22Rv1 (cell line): ENCODE measurements around the gene INO80.

ENCODE experiments used
- ZFX ChIP-seq: fragments of 450-650 bp; IDR thresholded peaks from 2 replicates; pipeline ENCODE4 v1.6.1; 2017; ENCODE audit warnings: antibody characterized with exemption, borderline replicate concordance
- TF ChIP-seq, protein P1 (sequence below): fragments of 450-650 bp; IDR thresholded peaks from 2 replicates; pipeline ENCODE4 v1.5.1; 2017; ENCODE audit warnings: mild to moderate bottlenecking

DNA sequence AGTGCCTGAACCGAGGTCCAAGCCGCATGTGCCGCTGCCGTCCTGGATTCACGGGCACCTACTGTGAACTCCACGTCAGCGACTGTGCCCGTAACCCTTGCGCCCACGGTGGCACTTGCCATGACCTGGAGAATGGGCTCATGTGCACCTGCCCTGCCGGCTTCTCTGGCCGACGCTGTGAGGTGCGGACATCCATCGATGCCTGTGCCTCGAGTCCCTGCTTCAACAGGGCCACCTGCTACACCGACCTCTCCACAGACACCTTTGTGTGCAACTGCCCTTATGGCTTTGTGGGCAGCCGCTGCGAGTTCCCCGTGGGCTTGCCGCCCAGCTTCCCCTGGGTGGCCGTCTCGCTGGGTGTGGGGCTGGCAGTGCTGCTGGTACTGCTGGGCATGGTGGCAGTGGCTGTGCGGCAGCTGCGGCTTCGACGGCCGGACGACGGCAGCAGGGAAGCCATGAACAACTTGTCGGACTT lies 179.8 kb downstream of the INO80 start:
- TF ChIP-seq ZFX = no peak
- TF ChIP-seq, protein P1, sequence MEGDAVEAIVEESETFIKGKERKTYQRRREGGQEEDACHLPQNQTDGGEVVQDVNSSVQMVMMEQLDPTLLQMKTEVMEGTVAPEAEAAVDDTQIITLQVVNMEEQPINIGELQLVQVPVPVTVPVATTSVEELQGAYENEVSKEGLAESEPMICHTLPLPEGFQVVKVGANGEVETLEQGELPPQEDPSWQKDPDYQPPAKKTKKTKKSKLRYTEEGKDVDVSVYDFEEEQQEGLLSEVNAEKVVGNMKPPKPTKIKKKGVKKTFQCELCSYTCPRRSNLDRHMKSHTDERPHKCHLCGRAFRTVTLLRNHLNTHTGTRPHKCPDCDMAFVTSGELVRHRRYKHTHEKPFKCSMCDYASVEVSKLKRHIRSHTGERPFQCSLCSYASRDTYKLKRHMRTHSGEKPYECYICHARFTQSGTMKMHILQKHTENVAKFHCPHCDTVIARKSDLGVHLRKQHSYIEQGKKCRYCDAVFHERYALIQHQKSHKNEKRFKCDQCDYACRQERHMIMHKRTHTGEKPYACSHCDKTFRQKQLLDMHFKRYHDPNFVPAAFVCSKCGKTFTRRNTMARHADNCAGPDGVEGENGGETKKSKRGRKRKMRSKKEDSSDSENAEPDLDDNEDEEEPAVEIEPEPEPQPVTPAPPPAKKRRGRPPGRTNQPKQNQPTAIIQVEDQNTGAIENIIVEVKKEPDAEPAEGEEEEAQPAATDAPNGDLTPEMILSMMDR = no peak
